MM.1S (cell line): ENCODE results near the gene CTDSPL2.

ENCODE experiments used
- EZH2 ChIP-seq: fragments of 300-600 bp; sonication (generic); optimal IDR thresholded peaks from 2 replicates; pipeline ENCODE3; 2017; ENCODE audit warnings: low read depth, mild to moderate bottlenecking, antibody characterized with exemption, low read length, mixed read lengths
- EZH2phosphoT487 ChIP-seq: fragments of 300-600 bp; sonication (generic); IDR thresholded peaks from 2 replicates; pipeline ENCODE4 v1.6.1; 2018; ENCODE audit warnings: antibody characterized with exemption, low read length
- TF ChIP-seq, protein P1 (sequence below): fragments of 300-600 bp; sonication (generic); IDR thresholded peaks from 2 replicates; pipeline ENCODE4 v1.5.1; 2016; ENCODE audit warnings: antibody characterized with exemption, low read length, mixed read lengths

DNA sequence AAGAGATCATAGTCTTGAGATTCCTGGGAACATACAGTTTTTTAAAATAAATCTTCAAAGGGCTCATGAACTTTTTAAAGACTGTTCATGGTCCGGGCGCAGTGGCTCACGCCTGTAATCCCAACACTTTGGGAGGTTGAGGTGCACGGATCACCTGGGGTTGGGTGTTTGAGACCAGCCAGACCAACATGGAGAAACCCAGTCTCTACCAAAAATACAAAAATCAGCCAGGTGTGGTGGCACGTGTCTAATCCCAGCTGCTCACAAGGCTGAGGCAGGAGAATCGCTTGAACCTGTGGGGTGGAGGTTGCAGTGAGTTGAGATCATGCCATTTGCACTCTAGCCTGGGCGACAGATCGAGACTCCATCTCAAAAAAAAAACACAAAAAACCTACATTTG lies 68.1 kb downstream of the CTDSPL2 start:
- TF ChIP-seq EZH2phosphoT487 (no peak), EZH2 (no peak)
- TF ChIP-seq, protein P1, sequence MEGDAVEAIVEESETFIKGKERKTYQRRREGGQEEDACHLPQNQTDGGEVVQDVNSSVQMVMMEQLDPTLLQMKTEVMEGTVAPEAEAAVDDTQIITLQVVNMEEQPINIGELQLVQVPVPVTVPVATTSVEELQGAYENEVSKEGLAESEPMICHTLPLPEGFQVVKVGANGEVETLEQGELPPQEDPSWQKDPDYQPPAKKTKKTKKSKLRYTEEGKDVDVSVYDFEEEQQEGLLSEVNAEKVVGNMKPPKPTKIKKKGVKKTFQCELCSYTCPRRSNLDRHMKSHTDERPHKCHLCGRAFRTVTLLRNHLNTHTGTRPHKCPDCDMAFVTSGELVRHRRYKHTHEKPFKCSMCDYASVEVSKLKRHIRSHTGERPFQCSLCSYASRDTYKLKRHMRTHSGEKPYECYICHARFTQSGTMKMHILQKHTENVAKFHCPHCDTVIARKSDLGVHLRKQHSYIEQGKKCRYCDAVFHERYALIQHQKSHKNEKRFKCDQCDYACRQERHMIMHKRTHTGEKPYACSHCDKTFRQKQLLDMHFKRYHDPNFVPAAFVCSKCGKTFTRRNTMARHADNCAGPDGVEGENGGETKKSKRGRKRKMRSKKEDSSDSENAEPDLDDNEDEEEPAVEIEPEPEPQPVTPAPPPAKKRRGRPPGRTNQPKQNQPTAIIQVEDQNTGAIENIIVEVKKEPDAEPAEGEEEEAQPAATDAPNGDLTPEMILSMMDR, result no peak
